OCI-LY3 (cell line): ENCODE measurements around the gene GLIS1.

Experiments used
- CTCF ChIP-seq: fragments of 200-600, 300-600 bp; sonication (generic); IDR thresholded peaks from 2 replicates; pipeline ENCODE4 v1.5.1; 2014; ENCODE audit warnings: antibody characterized with exemption, low read length, low read depth
- EZH2phosphoT487 ChIP-seq: fragments of 200-600 bp; shearing (Covaris generic); IDR thresholded peaks from 2 replicates; pipeline ENCODE4 v1.6.1; 2018; ENCODE audit warnings: antibody characterized with exemption, mixed run types, low read depth

GRCh38 chr1:53579221-53580008, 159.5 kb downstream of the GLIS1 start:
- TF ChIP-seq CTCF = no peak
- no peak for TF ChIP-seq EZH2phosphoT487
